Measurements from ENCODE around the gene ADAMTSL2.

Gene ADAMTSL2

GRCh38 chr9:133589454-133590227 lies 55.1 kb downstream of the ADAMTSL2 start:
- DNase-seq (ENCODE audit: low spot score): peak; percentile 78

GRCh38 chr9:133590231-133590855 lies 55.8 kb downstream of the ADAMTSL2 start:
- DNase-seq (ENCODE audit: low spot score): no peak

- DNase-seq (ENCODE audit: low spot score): no peak
Observed at GRCh38 chr9:133591116-133591910, 56.8 kb downstream of the ADAMTSL2 start.

GRCh38 chr9:133591985-133592384 lies 57.5 kb downstream of the ADAMTSL2 start:
- no peak for DNase-seq (ENCODE audit: low spot score)

GRCh38 chr9:133592731-133593409 lies 58.4 kb downstream of the ADAMTSL2 start:
- no peak for DNase-seq (ENCODE audit: low spot score)

GRCh38 chr9:133593587-133594253 lies 59.2 kb downstream of the ADAMTSL2 start:
- DNase-seq (ENCODE audit: low spot score): no peak

- DNase-seq (ENCODE audit: low spot score): no peak
Observed at GRCh38 chr9:133594310-133594709, 59.8 kb downstream of the ADAMTSL2 start.

GRCh38 chr9:133595910-133596309 lies 61.4 kb downstream of the ADAMTSL2 start:
- DNase-seq (ENCODE audit: low spot score): no peak

GRCh38 chr9:133597316-133597957 lies 62.9 kb downstream of the ADAMTSL2 start:
- no peak for DNase-seq (ENCODE audit: low spot score)

GRCh38 chr9:133598978-133599377 lies 64.5 kb downstream of the ADAMTSL2 start:
- DNase-seq (ENCODE audit: low spot score): no peak

GRCh38 chr9:133599470-133600173 lies 65.1 kb downstream of the ADAMTSL2 start:
- no peak for DNase-seq (ENCODE audit: low spot score)

- DNase-seq (ENCODE audit: low spot score): no peak
Observed at GRCh38 chr9:133600739-133601138, 66.2 kb downstream of the ADAMTSL2 start.

- no peak for DNase-seq (ENCODE audit: low spot score)
Observed at GRCh38 chr9:133601746-133602145, 67.2 kb downstream of the ADAMTSL2 start.

- DNase-seq (ENCODE audit: low spot score): no peak
Observed at GRCh38 chr9:133602277-133602676, 67.8 kb downstream of the ADAMTSL2 start.

GRCh38 chr9:133603135-133603927 lies 68.8 kb downstream of the ADAMTSL2 start:
- DNase-seq (ENCODE audit: low spot score): peak; percentile 66

- no peak for DNase-seq (ENCODE audit: low spot score)
Observed at GRCh38 chr9:133604214-133604613, 69.7 kb downstream of the ADAMTSL2 start.

GRCh38 chr9:133604856-133605255 lies 70.4 kb downstream of the ADAMTSL2 start:
- no peak for DNase-seq (ENCODE audit: low spot score)

- no peak for DNase-seq (ENCODE audit: low spot score)
Observed at GRCh38 chr9:133605446-133605845, 70.9 kb downstream of the ADAMTSL2 start.

GRCh38 chr9:133605856-133606707 lies 71.6 kb downstream of the ADAMTSL2 start:
- no peak for DNase-seq (ENCODE audit: low spot score)
